RWPE2 (cell line): ENCODE measurements around the gene ANG.
"Not testable (repeated sequence)": the region's sequence is repeated elsewhere in the genome, so short reads cannot be mapped to it uniquely, and the experiment has no call there.

ENCODE experiments used
- ATAC-seq: fragments of 200-7000 bp; cut with Tn5 transposase; 3 replicates; pipeline ENCODE4 v1.9.1; 2021; ENCODE audit warnings: low read depth
- DNase-seq: peaks from one replicate; pipeline ENCODE4 v3.0.0-alpha.2; 2020; ENCODE audit warnings: low spot score
- H3K27ac ChIP-seq: fragments of 450-650 bp; 2 replicates; pipeline ENCODE4 v1.5.1; 2017; ENCODE audit warnings: mild to moderate bottlenecking; ENCODE audit not compliant: poor library complexity, severe bottlenecking
- H3K27me3 ChIP-seq: fragments of 250-450 bp; sonication (Bioruptor Pico); 2 replicates; pipeline ENCODE4 v1.5.1; 2021; ENCODE audit warnings: mild to moderate bottlenecking, moderate library complexity; ENCODE audit not compliant: insufficient read depth, poor library complexity, severe bottlenecking
- H3K36me3 ChIP-seq: fragments of 250-450 bp; sonication (Bioruptor Pico); 2 replicates; pipeline ENCODE4 v1.5.1; 2020; ENCODE audit warnings: low read depth, mild to moderate bottlenecking, moderate library complexity
- H3K4me1 ChIP-seq: fragments of 250-450 bp; sonication (Bioruptor Pico); 2 replicates; pipeline ENCODE4 v1.5.1; 2021; ENCODE audit warnings: mild to moderate bottlenecking, moderate library complexity; ENCODE audit not compliant: insufficient read depth, poor library complexity, severe bottlenecking
- H3K4me3 ChIP-seq: fragments of 250-450 bp; sonication (Bioruptor Pico); 2 replicates; pipeline ENCODE4 v1.5.1; 2021; ENCODE audit warnings: mild to moderate bottlenecking, moderate library complexity; ENCODE audit not compliant: severe bottlenecking
- H3K9me3 ChIP-seq: fragments of 250-450 bp; sonication (Bioruptor Pico); 2 replicates; pipeline ENCODE4 v1.5.1; 2021; ENCODE audit warnings: mild to moderate bottlenecking, moderate library complexity; ENCODE audit not compliant: severe bottlenecking
- TF ChIP-seq, protein P1 (sequence below): fragments of 450-650 bp; IDR thresholded peaks from one replicate; pipeline ENCODE4 v1.5.1; 2017; ENCODE audit warnings: mild to moderate bottlenecking, moderate library complexity; ENCODE audit not compliant: poor library complexity, severe bottlenecking

The ANG gene

DNA sequence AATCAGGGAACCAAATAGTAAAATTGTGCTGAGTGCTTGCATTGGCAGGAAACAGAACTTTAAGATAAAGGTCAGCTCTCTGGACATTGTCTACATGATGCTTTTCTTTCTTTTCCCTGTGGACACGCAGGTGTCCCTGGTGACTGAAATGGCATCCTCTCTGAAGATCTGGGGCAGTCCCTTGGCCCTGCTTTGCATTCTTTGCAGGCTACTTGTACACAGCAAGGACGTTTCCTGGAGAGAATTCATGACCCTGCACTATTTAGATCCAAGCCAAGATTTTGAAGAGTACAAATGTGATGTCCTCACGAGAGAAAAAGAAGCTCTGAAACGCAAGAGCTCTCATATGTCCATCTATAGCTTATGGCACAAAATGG is 45.9 kb downstream of the ANG start:
- Histone ChIP-seq H3K36me3 (no peaks in the 10 kb centered on the region), H3K27ac (no peak overlapping the region), H3K4me1 (no peaks in the 10 kb centered on the region), H3K9me3 (no peaks in the 10 kb centered on the region), H3K27me3 (peaks cover 9% of the 10 kb centered on the region), H3K4me3 (no peak overlapping the region)
- TF ChIP-seq, protein P1, sequence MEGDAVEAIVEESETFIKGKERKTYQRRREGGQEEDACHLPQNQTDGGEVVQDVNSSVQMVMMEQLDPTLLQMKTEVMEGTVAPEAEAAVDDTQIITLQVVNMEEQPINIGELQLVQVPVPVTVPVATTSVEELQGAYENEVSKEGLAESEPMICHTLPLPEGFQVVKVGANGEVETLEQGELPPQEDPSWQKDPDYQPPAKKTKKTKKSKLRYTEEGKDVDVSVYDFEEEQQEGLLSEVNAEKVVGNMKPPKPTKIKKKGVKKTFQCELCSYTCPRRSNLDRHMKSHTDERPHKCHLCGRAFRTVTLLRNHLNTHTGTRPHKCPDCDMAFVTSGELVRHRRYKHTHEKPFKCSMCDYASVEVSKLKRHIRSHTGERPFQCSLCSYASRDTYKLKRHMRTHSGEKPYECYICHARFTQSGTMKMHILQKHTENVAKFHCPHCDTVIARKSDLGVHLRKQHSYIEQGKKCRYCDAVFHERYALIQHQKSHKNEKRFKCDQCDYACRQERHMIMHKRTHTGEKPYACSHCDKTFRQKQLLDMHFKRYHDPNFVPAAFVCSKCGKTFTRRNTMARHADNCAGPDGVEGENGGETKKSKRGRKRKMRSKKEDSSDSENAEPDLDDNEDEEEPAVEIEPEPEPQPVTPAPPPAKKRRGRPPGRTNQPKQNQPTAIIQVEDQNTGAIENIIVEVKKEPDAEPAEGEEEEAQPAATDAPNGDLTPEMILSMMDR = no peak
- ATAC-seq (no peak), DNase-seq (no peak)

DNA sequence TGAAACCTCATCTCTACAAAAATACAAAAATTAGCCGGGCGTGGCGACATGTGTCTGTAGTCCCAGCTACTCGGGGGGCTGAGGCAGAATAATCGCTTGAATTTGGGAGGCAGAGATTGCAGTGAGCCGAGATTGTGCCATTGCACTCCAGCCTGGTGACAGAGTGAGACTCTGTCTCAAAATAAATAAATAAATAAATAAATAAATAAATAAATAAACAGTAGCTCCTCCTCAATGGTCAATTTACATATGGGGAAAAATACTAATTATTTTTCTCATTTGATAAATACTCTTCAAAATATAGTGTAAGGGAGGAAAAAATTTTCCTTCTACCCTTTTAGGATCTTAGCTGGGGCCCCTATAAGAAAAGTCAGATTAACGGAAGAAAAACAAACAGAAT is 49.7 kb downstream of the ANG start:
- not testable (repeated sequence) for H3K9me3 ChIP-seq, H3K27me3 ChIP-seq, ATAC-seq, H3K27ac ChIP-seq, H3K36me3 ChIP-seq, H3K4me1 ChIP-seq, DNase-seq, H3K4me3 ChIP-seq

DNA sequence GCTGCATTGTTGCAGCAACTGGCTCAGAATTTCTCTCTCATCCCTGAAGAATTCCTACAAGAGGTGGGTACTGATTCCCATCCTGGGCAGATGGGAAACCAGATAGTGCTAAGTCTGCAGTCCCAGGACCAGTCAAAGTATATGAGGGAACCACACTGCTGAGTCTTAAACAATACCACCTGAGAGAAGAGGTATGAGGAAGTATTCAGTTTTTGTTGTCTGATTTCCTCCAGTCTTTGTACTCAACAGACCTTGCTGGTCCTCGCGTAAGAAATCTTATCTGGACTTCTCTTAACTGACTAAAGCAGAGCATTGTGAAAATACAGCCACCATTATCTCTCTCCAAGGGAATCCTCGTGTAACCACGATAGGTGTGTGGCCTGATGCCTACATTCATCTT is 53.6 kb downstream of the ANG start:
- H3K27me3 ChIP-seq = no peaks in the 10 kb centered on the region
- DNase-seq (no peak), ATAC-seq (no peak)
- H3K9me3 ChIP-seq = no peaks in the 10 kb centered on the region
- H3K36me3 ChIP-seq = no peaks in the 10 kb centered on the region
- TF ChIP-seq, protein P1 = no peak
- H3K4me1 ChIP-seq = no peaks in the 10 kb centered on the region
- no peak overlapping the region for H3K4me3 ChIP-seq
- no peak overlapping the region for H3K27ac ChIP-seq

DNA sequence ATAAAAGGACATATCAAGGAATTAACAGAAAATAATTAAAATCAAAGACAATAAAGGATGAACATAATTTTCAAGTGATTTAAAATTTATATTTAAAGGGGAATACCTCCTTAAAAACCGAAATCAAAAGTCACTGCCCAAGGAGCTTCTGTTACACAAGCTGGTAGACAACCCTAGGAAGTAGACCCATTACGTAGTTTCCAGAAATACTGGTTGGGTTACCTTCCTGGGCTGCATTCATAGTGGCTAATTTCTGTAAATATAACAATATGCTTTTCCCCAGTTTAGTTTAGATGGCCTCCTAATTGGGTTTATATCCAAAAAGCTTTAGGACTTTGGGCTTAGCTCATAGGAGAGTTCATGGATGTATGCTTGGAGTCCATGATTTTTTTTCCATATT is 55.0 kb downstream of the ANG start:
- TF ChIP-seq, protein P1 = no peak
- no peaks in the 10 kb centered on the region for H3K27me3 ChIP-seq
- DNase-seq = no peak
- no peaks in the 10 kb centered on the region for H3K36me3 ChIP-seq
- ATAC-seq = no peak
- no peaks in the 10 kb centered on the region for H3K9me3 ChIP-seq
- no peaks in the 10 kb centered on the region for H3K4me1 ChIP-seq
- no peak overlapping the region for H3K4me3 ChIP-seq
- H3K27ac ChIP-seq = no peak overlapping the region
